ENCODE data around the gene DMWD. TPM values are rescaled to one million over a fixed set of nuclear protein-coding genes. Genes with fewer than 3 reads are reported as not detected.
"Not testable (repeated sequence)": the region's sequence is repeated elsewhere in the genome, so short reads cannot be mapped to it uniquely, and the experiment has no call there.

Gene DMWD
- total RNA-seq, 2 experiments from 2014 or later, result 55.3 to 56.3 TPM

- CTCF ChIA-PET, result interaction anchor here (1.0 to 1.2 kb wide), 3 partner anchors 50 to 365 kb away, joined by 3 read pairs; no protein-coding TSS in a partner anchor
- POLR2A ChIA-PET, result no interaction called here
Observed at GRCh38 chr19:45766869-45767346, 25.7 kb downstream of the DMWD start.

DNA sequence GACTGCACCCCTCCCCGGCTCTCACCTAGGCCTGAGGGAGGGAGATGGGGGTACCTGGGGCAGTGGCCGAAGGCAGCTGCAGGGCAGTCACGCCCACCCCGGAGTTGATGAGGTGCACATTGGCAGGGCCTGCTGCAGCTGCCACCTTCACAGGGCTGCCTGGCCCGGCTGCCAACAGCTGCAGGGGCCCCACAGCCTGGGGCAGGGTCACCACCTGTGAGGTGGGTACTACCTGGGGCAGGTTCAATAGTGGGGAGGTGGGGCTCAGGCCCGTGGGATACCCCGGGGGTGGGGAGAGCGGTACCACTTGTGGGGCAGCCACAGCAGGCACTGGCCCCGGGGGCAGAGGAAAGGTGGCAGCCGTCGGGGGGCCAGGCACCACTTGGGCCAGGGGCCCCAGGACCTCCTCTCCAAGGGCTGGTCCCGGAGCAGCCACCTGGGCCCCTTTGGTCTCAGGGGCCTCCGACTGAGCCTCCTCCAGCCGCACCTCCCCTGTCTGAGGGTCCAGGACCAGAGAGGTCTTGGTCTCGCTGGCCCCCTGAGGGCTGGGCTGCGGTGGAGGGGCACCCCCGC lies 26.3 kb downstream of the DMWD start:
- CTCF ChIA-PET, result interaction anchor here (1.0 kb wide), 1 partner anchor 51 kb away, joined by 3 read pairs; no protein-coding TSS in a partner anchor

DNA sequence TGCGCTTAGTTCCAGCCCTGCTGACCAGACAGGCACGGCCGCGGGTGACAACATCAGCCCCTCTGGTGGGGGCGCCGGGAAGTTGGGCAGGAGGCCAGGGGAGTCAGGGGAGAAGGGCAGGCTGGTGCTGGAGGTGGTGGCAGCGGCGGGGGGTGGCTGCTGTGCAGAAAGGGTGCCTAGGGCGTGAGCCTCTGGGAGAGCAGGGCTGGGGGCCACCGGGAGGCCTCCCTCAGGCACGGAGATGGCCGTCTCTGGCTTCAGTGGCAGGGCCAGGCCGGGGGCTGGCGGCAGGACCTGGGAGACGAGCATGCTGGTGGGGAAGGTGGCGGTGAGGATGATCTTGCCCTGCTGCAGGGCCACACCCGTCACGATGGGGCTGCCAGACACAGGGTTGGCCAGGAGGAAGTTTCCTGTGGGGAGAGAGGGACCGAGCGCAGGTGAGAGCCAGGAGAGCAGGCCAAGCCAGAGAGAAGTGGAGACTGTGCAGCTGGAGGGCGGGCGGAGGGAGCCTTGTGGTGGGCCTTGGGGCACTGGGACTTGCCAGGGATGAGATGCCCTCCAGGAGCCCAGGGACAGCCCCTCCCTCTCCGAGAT lies 26.8 kb downstream of the DMWD start:
- ChIA-PET POLR2A (no interaction called here), CTCF (no interaction called here)

More for the DNA sequence above, 26.3 kb downstream of the DMWD start:
- POLR2A ChIA-PET, result no interaction called here

DNA sequence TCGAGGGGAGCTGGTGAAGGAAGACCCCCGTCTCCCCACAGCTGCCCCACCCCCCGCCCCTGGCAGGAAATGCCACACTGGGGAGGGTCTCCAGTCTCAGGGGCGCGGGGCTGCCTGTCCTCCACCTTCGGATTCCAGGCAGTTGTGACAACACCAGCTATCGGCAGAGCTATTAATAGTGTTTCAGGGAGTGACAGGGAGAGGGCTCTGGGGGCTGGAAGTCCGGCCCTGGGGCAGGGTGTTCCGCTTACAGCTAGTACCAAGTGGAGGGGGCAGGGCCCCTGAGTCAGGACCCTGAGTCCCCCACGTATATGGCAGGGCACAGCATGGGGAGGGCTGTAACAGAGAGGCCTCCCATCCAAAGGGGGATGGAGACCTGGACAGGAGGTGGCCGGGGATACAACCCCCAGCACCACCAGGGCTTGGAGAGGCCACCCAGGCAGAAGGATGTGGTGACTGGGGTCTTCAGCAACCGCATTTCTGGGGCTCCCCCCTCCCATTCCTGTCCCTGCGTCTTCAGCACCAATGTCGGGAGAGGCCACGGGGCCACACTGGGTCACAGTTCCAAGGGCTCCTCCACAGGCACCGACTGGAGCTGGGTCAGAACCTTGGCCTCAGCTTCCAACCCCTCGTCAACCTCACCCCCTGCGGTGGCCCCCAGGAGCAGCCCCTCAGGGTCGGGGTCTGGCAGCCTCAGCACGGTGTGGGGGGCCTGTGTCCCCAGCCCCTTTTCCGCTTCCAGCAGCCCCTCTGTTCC lies 27.5 kb downstream of the DMWD start:
- POLR2A ChIA-PET, result no interaction called here
- CTCF ChIA-PET, result interaction anchor here (1.2 kb wide), 1 partner anchor 34 kb away, joined by 3 read pairs; no protein-coding TSS in a partner anchor

DNA sequence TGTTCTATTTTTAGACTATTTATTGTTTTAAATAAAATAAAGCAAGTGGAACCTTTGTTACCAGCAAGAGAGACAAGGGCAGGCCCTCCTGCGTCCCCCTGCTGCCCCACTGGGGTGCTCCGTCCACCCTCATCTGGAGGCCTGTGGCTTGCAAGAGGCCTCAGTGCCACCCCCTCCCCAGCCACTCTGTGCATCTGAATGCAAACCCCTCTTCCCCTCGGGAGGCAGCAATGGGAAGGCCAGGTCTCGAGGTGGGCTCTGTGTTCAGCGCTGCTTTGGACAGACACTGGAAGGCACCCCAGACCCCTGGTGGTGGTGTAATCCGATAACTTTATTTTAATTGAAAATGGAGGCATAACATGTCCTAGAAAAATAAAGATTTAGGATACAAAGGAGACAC lies 28.2 kb downstream of the DMWD start:
- CTCF ChIA-PET, result interaction anchor here (1.2 kb wide), 1 partner anchor 35 kb away, joined by 3 read pairs; no protein-coding TSS in a partner anchor
- POLR2A ChIA-PET, result no interaction called here

DNA sequence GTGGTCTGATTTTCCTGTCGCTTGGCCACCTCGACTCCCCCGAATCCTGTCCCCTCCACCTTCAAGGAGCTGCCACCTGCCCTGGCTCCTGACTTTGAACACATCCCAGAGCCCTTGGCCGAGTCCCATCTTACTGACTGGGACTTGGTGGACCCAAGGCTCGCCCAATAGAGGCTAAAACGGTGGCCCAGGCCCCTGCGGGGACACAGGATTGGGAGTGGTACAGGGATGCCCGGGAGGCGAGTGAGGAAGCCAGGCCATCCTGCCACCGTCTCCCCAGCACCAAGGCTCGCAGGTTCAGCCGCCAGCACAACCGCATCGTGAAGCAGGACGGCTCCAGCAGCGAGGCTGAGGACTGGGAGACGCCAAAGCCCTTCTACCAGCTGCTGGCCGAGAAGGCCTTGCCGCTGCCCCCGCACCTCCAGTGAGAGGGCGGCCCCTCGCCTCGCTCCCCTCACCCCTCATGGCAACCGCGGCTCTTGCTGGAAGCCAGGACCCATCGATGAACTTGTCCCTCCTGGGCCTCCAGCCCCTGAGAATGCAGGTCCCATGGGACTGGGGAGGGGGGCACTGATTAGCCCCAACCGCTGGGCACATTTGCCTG lies 28.9 kb downstream of the DMWD start:
- POLR2A ChIA-PET, result no interaction called here
- CTCF ChIA-PET, result interaction anchor here (1.2 kb wide), 1 partner anchor 35 kb away, joined by 3 read pairs; no protein-coding TSS in a partner anchor

DNA sequence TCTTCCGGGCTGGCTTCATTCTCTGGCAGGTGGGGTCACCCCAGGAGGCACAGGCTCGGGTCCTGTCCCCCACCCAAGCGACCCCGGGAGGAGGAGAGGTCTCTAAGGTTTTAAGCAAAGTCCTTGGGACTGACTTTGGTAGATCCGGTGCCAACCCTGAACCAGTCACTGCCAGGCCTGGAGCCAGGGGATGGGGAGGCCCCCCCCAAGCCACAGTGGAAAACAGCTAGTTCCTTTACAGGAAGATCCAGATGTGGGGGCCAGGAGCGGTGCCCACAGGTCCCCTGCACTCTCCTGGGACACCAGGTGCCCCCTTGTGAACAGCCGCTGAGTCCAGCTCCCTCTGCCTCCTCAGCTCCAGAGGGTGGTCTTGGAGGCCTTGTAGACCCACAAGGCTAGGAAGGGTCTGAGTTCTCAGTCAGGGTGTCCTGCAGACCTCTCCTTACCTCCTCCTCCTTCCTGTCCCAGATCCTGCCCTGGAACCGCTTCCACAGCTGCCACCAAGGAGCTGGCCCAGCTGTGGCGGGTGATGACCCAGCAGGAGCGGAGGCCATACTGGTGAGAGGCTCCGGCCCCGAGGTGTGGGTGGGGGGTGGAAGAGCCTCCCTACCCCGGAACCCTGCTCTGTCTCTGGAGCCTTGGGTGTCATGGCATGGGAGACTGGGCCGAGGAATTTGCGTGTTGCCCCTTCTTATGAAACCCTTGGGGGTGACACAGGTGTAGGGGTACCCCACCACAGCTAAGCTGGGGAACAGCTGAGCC lies 29.6 kb downstream of the DMWD start:
- POLR2A ChIA-PET, result no interaction called here
- CTCF ChIA-PET, result no interaction called here

- POLR2A ChIA-PET, result interaction anchor here (0.7 kb wide), 1 partner anchor 52 kb away, joined by 6 read pairs; no protein-coding TSS in a partner anchor
- CTCF ChIA-PET, result no interaction called here
Observed at GRCh38 chr19:45761714-45762113, 30.9 kb downstream of the DMWD start.

GRCh38 chr19:45758921-45759320 lies 33.7 kb downstream of the DMWD start:
- ChIA-PET POLR2A (no interaction called here), CTCF (no interaction called here)

- CTCF ChIA-PET, result interaction anchor here (1.1 kb wide), 1 partner anchor 12 kb away, joined by 3 read pairs; no protein-coding TSS in a partner anchor
Observed at GRCh38 chr19:45757695-45758094, 35.0 kb downstream of the DMWD start.

GRCh38 chr19:45754323-45754722 lies 38.3 kb downstream of the DMWD start:
- ChIA-PET POLR2A (interaction anchor here (1.1 kb wide), 1 partner anchor 78 kb away, joined by 3 read pairs; no protein-coding TSS in a partner anchor), CTCF (interaction anchor here (1.1 to 1.7 kb wide), 2 partner anchors 10 to 20 kb away, joined by 4 read pairs; no protein-coding TSS in a partner anchor)

More at GRCh38 chr19:45757695-45758094, 35.0 kb downstream of the DMWD start:
- POLR2A ChIA-PET, result no interaction called here

DNA sequence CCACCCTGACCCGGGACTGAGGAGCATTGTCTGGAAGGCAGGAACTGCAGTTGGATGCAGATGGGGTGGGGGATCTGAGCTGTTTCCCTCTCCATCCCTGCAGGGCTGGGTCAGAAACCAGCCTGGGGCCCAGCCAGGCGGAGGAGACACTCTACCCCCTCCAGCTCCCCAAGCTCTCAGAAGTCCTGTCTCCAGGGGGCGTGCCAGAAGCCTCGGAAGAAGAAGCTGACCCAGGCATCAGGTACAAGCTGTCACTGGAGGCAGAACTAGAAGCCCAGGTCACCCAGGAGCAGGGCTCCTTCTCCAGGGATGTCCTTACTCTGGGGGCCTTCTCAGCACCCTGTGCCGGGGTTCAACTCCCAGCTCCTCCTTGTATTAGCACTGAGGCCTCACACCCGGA lies 39.1 kb downstream of the DMWD start:
- ChIA-PET CTCF (interaction anchor here (1.4 to 1.7 kb wide), 2 partner anchors 9 to 63 kb away, joined by 3 to 4 read pairs; no protein-coding TSS in a partner anchor), POLR2A (interaction anchor here (1.1 kb wide), 1 partner anchor 79 kb away, joined by 3 read pairs; no protein-coding TSS in a partner anchor)

- POLR2A ChIA-PET, result interaction anchor here (0.6 kb wide), 2 partner anchors 23 to 685 kb away, joined by 4 read pairs; no protein-coding TSS in a partner anchor
- CTCF ChIA-PET, result interaction anchor here (1.1 to 1.4 kb wide), 2 partner anchors 16 to 64 kb away, joined by 3 to 6 read pairs; partner anchors contain the start of gene SIX5
Observed at GRCh38 chr19:45752639-45753038, 40.0 kb downstream of the DMWD start.

DNA sequence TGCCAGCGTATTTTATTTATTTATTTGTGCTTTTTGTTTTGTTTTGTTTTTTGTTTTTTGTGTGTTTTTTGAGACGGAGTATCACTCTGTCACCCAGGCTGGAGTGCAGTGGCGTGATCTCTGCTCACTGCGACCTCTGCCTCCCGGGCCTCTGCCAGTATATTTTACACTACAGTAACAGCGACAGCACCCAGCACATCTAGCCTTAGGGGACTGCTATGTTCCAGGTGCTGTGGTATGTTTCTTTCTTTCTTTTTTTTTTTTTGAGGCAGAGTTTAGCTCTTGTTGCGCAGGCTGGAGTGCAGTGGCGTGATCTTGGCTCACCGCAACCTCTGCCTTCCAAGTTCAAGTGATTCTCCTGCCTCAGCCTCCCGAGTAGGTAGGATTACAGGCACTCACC lies 41.2 kb downstream of the DMWD start:
- POLR2A ChIA-PET, result interaction anchor here (0.6 kb wide), 1 partner anchor 952 kb away, joined by 3 read pairs; no protein-coding TSS in a partner anchor
- CTCF ChIA-PET, result not testable (repeated sequence)

DNA sequence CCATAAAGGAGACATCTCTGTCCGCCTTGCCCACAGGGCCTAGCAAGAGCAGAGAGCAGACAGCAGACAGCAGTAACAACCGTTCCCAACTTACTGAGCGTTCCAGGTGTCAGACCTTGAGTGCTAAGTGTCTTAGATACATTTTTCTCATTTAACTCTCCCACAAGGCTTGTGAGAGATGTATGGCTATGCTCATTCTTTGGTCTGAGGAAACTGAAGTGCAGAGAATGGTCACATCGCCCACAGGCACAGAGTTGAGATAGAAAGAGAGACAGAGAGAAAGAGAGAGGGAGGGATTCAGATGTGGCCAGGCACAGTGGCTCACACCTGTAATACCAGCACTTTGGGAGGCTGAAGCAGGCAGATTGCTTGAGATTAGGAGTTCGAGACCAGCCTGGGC lies 45.1 kb downstream of the DMWD start:
- ChIA-PET CTCF (interaction anchor here (1.8 kb wide), 1 partner anchor 23 kb away, joined by 4 read pairs; no protein-coding TSS in a partner anchor), POLR2A (no interaction called here)

- CTCF ChIA-PET, result no interaction called here
- POLR2A ChIA-PET, result no interaction called here
Observed at GRCh38 chr19:45746866-45747265, 45.8 kb downstream of the DMWD start.

DNA sequence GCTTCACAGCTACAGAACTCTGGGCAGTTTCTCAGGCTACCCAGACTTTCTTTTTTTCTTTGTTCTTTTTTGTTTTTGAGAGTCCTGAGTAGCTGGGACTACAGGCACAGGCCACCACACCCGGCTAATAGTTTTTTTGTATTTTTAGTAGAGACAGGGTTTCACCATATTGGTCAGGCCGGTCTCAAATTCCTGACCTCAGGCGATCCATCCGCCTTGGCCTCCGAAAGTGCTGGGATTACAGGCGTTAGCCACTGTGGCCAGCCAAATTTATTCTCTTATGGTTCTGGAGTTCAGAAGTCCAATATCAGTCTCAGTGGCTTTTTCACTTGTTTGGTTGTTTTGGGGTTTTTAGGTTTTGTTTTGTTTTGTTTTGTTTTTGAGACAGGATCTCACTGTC lies 47.0 kb downstream of the DMWD start:
- ChIA-PET POLR2A (no interaction called here), CTCF (interaction anchor here (1.3 to 1.6 kb wide), 2 partner anchors 9 to 310 kb away, joined by 3 to 4 read pairs; no protein-coding TSS in a partner anchor)

- CTCF ChIA-PET, result no interaction called here
Observed at GRCh38 chr19:45742969-45743368, 49.7 kb downstream of the DMWD start.

More at GRCh38 chr19:45742969-45743368, 49.7 kb downstream of the DMWD start:
- POLR2A ChIA-PET, result interaction anchor here (0.8 kb wide), 1 partner anchor 26 kb away, joined by 3 read pairs; the partner anchor contains the start of gene SIX5
